Mesendoderm (in vitro differentiated cells): ENCODE results near the gene SPIB.

Experiments
- DNase-seq: peaks from one replicate; pipeline ENCODE4 v3.0.0; 2013
- H2AK5ac ChIP-seq: 2 replicates; pipeline ENCODE4 v1.6.1; 2013; ENCODE audit warnings: low read length, inconsistent platforms
- H2BK120ac ChIP-seq: 2 replicates; pipeline ENCODE4 v1.6.1; 2013; ENCODE audit warnings: low read depth, mild to moderate bottlenecking, low read length, moderate library complexity, mixed read lengths
- H2BK15ac ChIP-seq: replicated peaks from 2 replicates; pipeline ENCODE4 v1.6.1; 2013; ENCODE audit warnings: low read depth, mild to moderate bottlenecking, moderate library complexity
- H2BK5ac ChIP-seq: 2 replicates; pipeline ENCODE4 v1.6.1; 2013; ENCODE audit warnings: low read length, inconsistent platforms
- H3K18ac ChIP-seq: 2 replicates; pipeline ENCODE4 v1.6.1; 2013; ENCODE audit warnings: mild to moderate bottlenecking, low read length, mixed read lengths
- H3K23ac ChIP-seq: one replicate; pipeline ENCODE4 v1.6.1; 2013; ENCODE audit warnings: low read length
- H3K27ac ChIP-seq: 2 replicates; pipeline ENCODE4 v1.5.1; 2013; ENCODE audit warnings: low read depth, mild to moderate bottlenecking, inconsistent platforms, low read length, moderate library complexity
- H3K27me3 ChIP-seq: 2 replicates; pipeline ENCODE4 v1.6.1; 2013; ENCODE audit warnings: low read length, control low read depth, mild to moderate bottlenecking, inconsistent platforms; ENCODE audit not compliant: insufficient read depth, poor library complexity
- H3K36me3 ChIP-seq: 2 replicates; pipeline ENCODE4 v1.6.1; 2013; ENCODE audit warnings: low read length, inconsistent platforms; ENCODE audit not compliant: control insufficient read depth, insufficient read depth
- H3K4ac ChIP-seq: one replicate; pipeline ENCODE4 v1.6.1; 2013; ENCODE audit warnings: low read depth, mild to moderate bottlenecking, low read length, moderate library complexity
- H3K4me1 ChIP-seq: 2 replicates; pipeline ENCODE4 v1.6.1; 2013; ENCODE audit warnings: low read depth, low read length, inconsistent platforms; ENCODE audit not compliant: control insufficient read depth
- H3K4me2 ChIP-seq: 2 replicates; pipeline ENCODE4 v1.6.1; 2013; ENCODE audit warnings: low read length
- H3K4me3 ChIP-seq: 2 replicates; pipeline ENCODE4 v1.5.1; 2013; ENCODE audit warnings: mild to moderate bottlenecking, low read length
- H3K56ac ChIP-seq: one replicate; pipeline ENCODE4 v1.6.1; 2013; ENCODE audit warnings: low read length
- H3K79me1 ChIP-seq: 2 replicates; pipeline ENCODE4 v1.6.1; 2013; ENCODE audit warnings: low read length, inconsistent platforms
- H3K79me2 ChIP-seq: 2 replicates; pipeline ENCODE4 v1.6.1; 2013; ENCODE audit warnings: mild to moderate bottlenecking, low read length; ENCODE audit not compliant: control insufficient read depth, insufficient read depth
- H3K9ac ChIP-seq: 2 replicates; pipeline ENCODE4 v1.6.1; 2013; ENCODE audit warnings: low read length, inconsistent platforms
- H4K5ac ChIP-seq: one replicate; pipeline ENCODE4 v1.6.1; 2013; ENCODE audit warnings: low read length
- H4K8ac ChIP-seq: one replicate; pipeline ENCODE4 v1.6.1; 2013; ENCODE audit warnings: low read depth, mild to moderate bottlenecking, control low read depth, low read length, moderate library complexity
- WGBS: extraction: QIAGEN DNeasy Blood & Tissue Kit; methylation state at CpG from one replicate; pipeline ENCODE4 v1.1.7; 2013; ENCODE audit warnings: low lambda C conversion rate, missing lambda C conversion rate; ENCODE audit not compliant: insufficient coverage; ENCODE audit errors: extremely low coverage; 5-methylcytosine and 5-hydroxymethylcytosine counted together

SPIB gene

GRCh38 chr19:50423279-50424113 is 4.8 kb downstream of the SPIB start:
- no peaks in the 10 kb centered on the region for H3K79me2 ChIP-seq
- DNase-seq = no peak
- no peaks in the 10 kb centered on the region for H3K36me3 ChIP-seq
- no CpG with 5 or more reads among the region's 22 CpGs for WGBS
- H3K4ac ChIP-seq = no peak overlapping the region
- no peak overlapping the region for H2AK5ac ChIP-seq
- H3K23ac ChIP-seq = no peak overlapping the region
- no peak overlapping the region for H2BK5ac ChIP-seq
- no peak overlapping the region for H3K56ac ChIP-seq
- H3K27ac ChIP-seq = no peak overlapping the region
- no peaks in the 10 kb centered on the region for H3K79me1 ChIP-seq
- H2BK120ac ChIP-seq = no peak overlapping the region
- no peaks in the 10 kb centered on the region for H3K27me3 ChIP-seq
- H3K18ac ChIP-seq = no peak overlapping the region
- no peak overlapping the region for H2BK15ac ChIP-seq
- no peak overlapping the region for H3K9ac ChIP-seq
- H4K8ac ChIP-seq = no peak overlapping the region
- no peak overlapping the region for H4K5ac ChIP-seq
- H3K4me1 ChIP-seq = no peaks in the 10 kb centered on the region
- no peak overlapping the region for H3K4me2 ChIP-seq
- no peak overlapping the region for H3K4me3 ChIP-seq

DNA sequence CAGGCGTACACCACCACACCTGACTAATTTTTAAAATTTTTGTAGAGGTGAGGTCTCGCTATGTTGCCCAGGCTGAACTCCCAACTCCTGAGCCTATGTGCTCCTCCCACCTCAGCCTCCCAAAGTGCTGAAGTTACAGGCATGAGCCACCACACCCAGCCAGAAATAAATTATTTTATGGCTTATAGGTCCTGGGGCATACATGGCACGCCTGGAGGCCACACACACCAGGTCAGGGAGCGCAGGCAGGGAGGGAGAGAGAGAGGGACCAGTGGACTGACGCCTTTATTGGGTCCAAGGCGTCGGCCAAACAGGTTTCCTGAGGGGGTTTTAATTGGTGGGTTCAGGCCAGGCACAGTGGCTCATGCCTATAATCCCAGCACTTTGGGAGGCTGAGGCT is 6.8 kb downstream of the SPIB start:
- H2BK5ac ChIP-seq = no peak overlapping the region
- no peaks in the 10 kb centered on the region for H3K4me1 ChIP-seq
- no peak overlapping the region for H3K23ac ChIP-seq
- no peak overlapping the region for H3K4ac ChIP-seq
- H3K79me1 ChIP-seq = no peaks in the 10 kb centered on the region
- H3K79me2 ChIP-seq = no peaks in the 10 kb centered on the region
- no peaks in the 10 kb centered on the region for H3K27me3 ChIP-seq
- H4K8ac ChIP-seq = no peak overlapping the region
- no peak overlapping the region for H3K18ac ChIP-seq
- H3K56ac ChIP-seq = no peak overlapping the region
- no peak overlapping the region for H3K4me3 ChIP-seq
- no CpG with 5 or more reads among the region's 7 CpGs for WGBS
- H2AK5ac ChIP-seq = no peak overlapping the region
- H2BK15ac ChIP-seq = no peak overlapping the region
- no peak overlapping the region for H4K5ac ChIP-seq
- no peak overlapping the region for H3K9ac ChIP-seq
- no peak for DNase-seq
- H2BK120ac ChIP-seq = no peak overlapping the region
- H3K36me3 ChIP-seq = no peaks in the 10 kb centered on the region
- no peak overlapping the region for H3K4me2 ChIP-seq
- no peak overlapping the region for H3K27ac ChIP-seq

GRCh38 chr19:50427318-50427925 is 8.7 kb downstream of the SPIB start:
- Histone ChIP-seq H3K27me3 (no peaks in the 10 kb centered on the region), H3K4me3 (no peak overlapping the region), H2BK5ac (no peak overlapping the region)

GRCh38 chr19:50427997-50428425 is 9.3 kb downstream of the SPIB start:
- peaks cover 2% of the 10 kb centered on the region for H3K4me1 ChIP-seq
- peak overlapping the region; percentile 56 for H3K56ac ChIP-seq
- H3K4ac ChIP-seq = no peak overlapping the region
- H3K27ac ChIP-seq = no peak overlapping the region
- H3K36me3 ChIP-seq = no peaks in the 10 kb centered on the region
- H3K27me3 ChIP-seq = no peaks in the 10 kb centered on the region
- H4K5ac ChIP-seq = no peak overlapping the region
- H3K18ac ChIP-seq = no peak overlapping the region
- H3K4me3 ChIP-seq = no peak overlapping the region
- no peak overlapping the region for H2BK15ac ChIP-seq
- peak overlapping the region; percentile 29 for H3K9ac ChIP-seq
- H3K79me1 ChIP-seq = no peaks in the 10 kb centered on the region
- no CpG with 5 or more reads among the region's 38 CpGs for WGBS
- peak; percentile 68 for DNase-seq
- no peak overlapping the region for H2AK5ac ChIP-seq
- peak overlapping the region; percentile 11 for H3K4me2 ChIP-seq
- no peak overlapping the region for H2BK5ac ChIP-seq
- no peak overlapping the region for H3K23ac ChIP-seq
- H4K8ac ChIP-seq = no peak overlapping the region
- H3K79me2 ChIP-seq = no peaks in the 10 kb centered on the region
- no peak overlapping the region for H2BK120ac ChIP-seq

More at GRCh38 chr19:50427318-50427925, 8.7 kb downstream of the SPIB start:
- Histone ChIP-seq H3K23ac (no peak overlapping the region), H2BK15ac (no peak overlapping the region), H3K9ac (no peak overlapping the region), H2AK5ac (no peak overlapping the region), H3K4me1 (peaks cover 2% of the 10 kb centered on the region), H3K27ac (no peak overlapping the region), H3K36me3 (no peaks in the 10 kb centered on the region), H3K79me2 (no peaks in the 10 kb centered on the region), H3K4me2 (no peak overlapping the region), H4K5ac (no peak overlapping the region), H2BK120ac (no peak overlapping the region), H3K56ac (no peak overlapping the region), H3K79me1 (no peaks in the 10 kb centered on the region), H3K18ac (no peak overlapping the region), H4K8ac (no peak overlapping the region), H3K4ac (no peak overlapping the region)
- no CpG with 5 or more reads among the region's 26 CpGs for WGBS
- DNase-seq = no peak

GRCh38 chr19:50428772-50429463 is 10.2 kb downstream of the SPIB start:
- Histone ChIP-seq H3K27me3 (no peaks in the 10 kb centered on the region), H3K23ac (no peak overlapping the region), H4K8ac (no peak overlapping the region), H3K56ac (no peak overlapping the region), H2AK5ac (no peak overlapping the region), H3K4ac (no peak overlapping the region), H3K18ac (no peak overlapping the region), H3K79me2 (no peaks in the 10 kb centered on the region), H3K79me1 (no peaks in the 10 kb centered on the region), H3K9ac (no peak overlapping the region), H3K27ac (no peak overlapping the region), H3K4me3 (no peak overlapping the region), H2BK120ac (no peak overlapping the region), H3K4me2 (no peak overlapping the region), H4K5ac (no peak overlapping the region), H2BK15ac (no peak overlapping the region), H2BK5ac (no peak overlapping the region), H3K4me1 (peaks cover 2% of the 10 kb centered on the region), H3K36me3 (no peaks in the 10 kb centered on the region)
- WGBS = no CpG with 5 or more reads among the region's 7 CpGs
- DNase-seq = no peak
